PFSK-1 (cell line): ENCODE data around the gene ACOXL.

Source experiments
- FOXP2 ChIP-seq: optimal IDR thresholded peaks from 2 replicates; pipeline ENCODE3; 2011; ENCODE audit warnings: borderline replicate concordance, control low read depth, inconsistent platforms; ENCODE audit not compliant: insufficient read depth; ENCODE audit errors: extremely low read length, extremely low read depth
- POLR2AphosphoS5 ChIP-seq: IDR thresholded peaks from 2 replicates; pipeline ENCODE4 v1.6.1; 2012; ENCODE audit warnings: low read depth, mild to moderate bottlenecking, control low read depth, low read length, moderate library complexity
- REST ChIP-seq, 2 experiments: IDR thresholded peaks; 2 replicates each; pipeline versions ENCODE4 v1.6.1 to v1.8.0; 2011 to 2012; ENCODE audit warnings: low read depth in 2 of 2, low read length in 2 of 2, control low read depth in 1 of 2, inconsistent platforms in 1 of 2, mild to moderate bottlenecking in 1 of 2, moderate library complexity in 1 of 2; ENCODE audit not compliant: insufficient read depth in 1 of 2
- SIN3A ChIP-seq: IDR thresholded peaks from 2 replicates; pipeline ENCODE4 v1.6.1; 2012; ENCODE audit warnings: mild to moderate bottlenecking, low read length, moderate library complexity, borderline replicate concordance; ENCODE audit not compliant: insufficient read depth

- TF ChIP-seq POLR2AphosphoS5, result no peak
- no peak for TF ChIP-seq SIN3A
- no peak for TF ChIP-seq FOXP2
- TF ChIP-seq REST (IDR thresholded peaks at IDR 0.05; ENCODE audit: insufficient read depth in 1 of 2, low read depth in 2 of 2, low read length in 2 of 2), result no peak
Measured at GRCh38 chr2:110741491-110741980, 9.2 kb downstream of the ACOXL start.
